CD4-positive, alpha-beta T cell (primary cell): ENCODE data around the gene ZNF792. TPM values are rescaled to one million over a fixed set of nuclear protein-coding genes. Genes with fewer than 3 reads are reported as not detected.
A peak's percentile ranks its signal among the peaks of the same experiment; 100 is the strongest.

ENCODE experiments used
- ATAC-seq: fragments of 200-7000 bp; cut with Tn5 transposase; one replicate; pipeline ENCODE4 v1.10.0; 2022; ENCODE audit warnings: mild to moderate bottlenecking; ENCODE audit not compliant: poor library complexity
- CTCF ChIA-PET: fragments of 350-600 bp; sonication (Branson Sonifier 250); formaldehyde crosslinking; loops from one replicate; lab custom pipeline; 2021; ENCODE audit warnings: antibody characterized with exemption, inconsistent platforms; lab: Charles Lee
- POLR2A ChIA-PET: fragments of 350-600 bp; sonication (Branson Sonifier 250); formaldehyde crosslinking; loops from one replicate; lab custom pipeline; 2021; ENCODE audit warnings: antibody characterized with exemption, inconsistent platforms; lab: Charles Lee
- DNase-seq, 14 experiments: peaks; one replicate each; pipeline ENCODE4 v3.0.0-alpha.2; 2013 to 2020; ENCODE audit warnings: mixed read lengths in 2 of 14
- H3K27ac ChIP-seq, 2 donors: one replicate each; pipeline versions ENCODE4 v1.5.1 to v1.7.0; 2013; ENCODE audit warnings: low read length in 2 of 2, low read depth in 1 of 2, mild to moderate bottlenecking in 1 of 2
- H3K27me3 ChIP-seq, 2 experiments: 1 replicate in 1 of 2; 2 replicates in 1 of 2; pipeline versions ENCODE4 v1.6.1 to v1.7.0; 2013; ENCODE audit warnings: low read length in 2 of 2, control low read depth in 1 of 2, mild to moderate bottlenecking in 1 of 2, moderate library complexity in 1 of 2; ENCODE audit not compliant: insufficient read depth in 2 of 2, control insufficient read depth in 1 of 2
- H3K36me3 ChIP-seq: one replicate; pipeline ENCODE4 v1.6.1; 2013; ENCODE audit warnings: low read length, control low read depth; ENCODE audit not compliant: insufficient read depth
- H3K4me1 ChIP-seq: one replicate; pipeline ENCODE4 v1.6.1; 2013; ENCODE audit warnings: low read length, control low read depth; ENCODE audit not compliant: insufficient read depth
- H3K4me3 ChIP-seq: one replicate; pipeline ENCODE4 v1.5.1; 2013; ENCODE audit warnings: mild to moderate bottlenecking, low read length, moderate library complexity
- H3K9me3 ChIP-seq, 2 experiments: 1 replicate in 1 of 2; 2 replicates in 1 of 2; pipeline versions ENCODE4 v1.6.1 to v1.7.0; 2013; ENCODE audit warnings: low read length in 2 of 2, mild to moderate bottlenecking in 2 of 2, control low read depth in 1 of 2, moderate library complexity in 1 of 2; ENCODE audit not compliant: control insufficient read depth in 1 of 2, insufficient read depth in 1 of 2
- H3K27ac Mint-ChIP-seq: one replicate; pipeline ENCODE4 v1.8.0; 2020; ENCODE audit warnings: mixed read lengths
- H3K27me3 Mint-ChIP-seq: one replicate; pipeline ENCODE4 v1.8.0; 2021; ENCODE audit warnings: mixed read lengths
- H3K36me3 Mint-ChIP-seq: one replicate; pipeline ENCODE4 v1.8.0; 2021; ENCODE audit warnings: low read depth, mixed read lengths
- H3K4me1 Mint-ChIP-seq: one replicate; pipeline ENCODE4 v1.8.0; 2021; ENCODE audit warnings: low read depth, mixed read lengths
- H3K4me3 Mint-ChIP-seq: one replicate; pipeline ENCODE4 v1.8.0; 2020; ENCODE audit warnings: mild to moderate bottlenecking, mixed read lengths
- H3K9me3 Mint-ChIP-seq: one replicate; pipeline ENCODE4 v1.8.0; 2020; ENCODE audit warnings: mixed read lengths
- CTCF ChIP-seq: fragments of 200-600 bp; IDR thresholded peaks from one replicate; pipeline ENCODE4 v1.8.0; 2022; ENCODE audit warnings: antibody characterized with exemption, mild to moderate bottlenecking
- intact Hi-C, 2 experiments: fragments of 100-400 bp; cut with DNase I in 1 of 2; cut with micrococcal nuclease in 1 of 2; formaldehyde crosslinking; loops; one replicate each; pipeline versions ENCODE4 v1.15.1 to v1.9.0; 2023 to 2025; cut with DNase I, micrococcal nuclease
- total RNA-seq, 174 experiments: library from RNA in 2 of 174; stranded (reverse) in 2 of 174; gene quantifications; one replicate each; pipeline ENCODE4 v1.2.3 and lab custom pipeline; 2021 to 2026

ZNF792 gene
- total RNA-seq, 2 experiments from 2014 or later: 6.8 to 8.9 TPM

- H3K9me3 Mint-ChIP-seq: peaks cover 23% of the 10 kb centered on the region
- H3K27ac Mint-ChIP-seq: peak overlapping the region; percentile 89
- peaks cover 36% of the 10 kb centered on the region for H3K4me1 ChIP-seq
- peaks cover 81% of the 10 kb centered on the region for H3K36me3 Mint-ChIP-seq
- H3K4me3 Mint-ChIP-seq: peak overlapping the region; percentile 96
- no peak for ATAC-seq
- H3K36me3 ChIP-seq: peaks cover 43% of the 10 kb centered on the region
- POLR2A ChIA-PET: interaction anchor here (1.1 to 3.7 kb wide), 10 partner anchors 10 to 285 kb away, joined by 3 to 46 read pairs (median 5); partner anchors contain the start of genes GRAMD1A, SCGB2B2, ZNF30 and ZNF302
- CTCF ChIA-PET: interaction anchor here (1.1 to 1.4 kb wide), 2 partner anchors 10 to 22 kb away, joined by 3 read pairs; no protein-coding TSS in a partner anchor
- H3K27me3 Mint-ChIP-seq: no peaks in the 10 kb centered on the region
- intact Hi-C loops: loop anchor here in 1 of 2 experiments (2.0 to 5.0 kb wide), 2 partner anchors 16 to 191 kb away; partner anchors contain the start of gene ZNF599
- no peaks in the 10 kb centered on the region for H3K27me3 ChIP-seq
- TF ChIP-seq CTCF: no peak
- peaks cover 54 to 64% of the 10 kb centered on the region in 2 experiments for H3K9me3 ChIP-seq
- peak in 2 of 14 experiments; percentile 8 to 22 for DNase-seq
- peak overlapping the region; percentile 46 to 57 for H3K27ac ChIP-seq
- peaks cover 29% of the 10 kb centered on the region for H3K4me1 Mint-ChIP-seq
- peak overlapping the region; percentile 93 for H3K4me3 ChIP-seq
Observed at GRCh38 chr19:34962687-34963572, 1.1 kb downstream of the ZNF792 start.

- POLR2A ChIA-PET: interaction anchor here (1.1 to 3.7 kb wide), 5 partner anchors 13 to 284 kb away, joined by 4 to 46 read pairs (median 5); partner anchors contain the start of genes SCGB2B2, ZNF30 and ZNF302
Observed at GRCh38 chr19:34961775-34962686, 2.0 kb downstream of the ZNF792 start.

More at GRCh38 chr19:34961775-34962686, 2.0 kb downstream of the ZNF792 start:
- Mint-ChIP-seq H3K36me3 (peaks cover 89% of the 10 kb centered on the region), H3K27me3 (no peaks in the 10 kb centered on the region), H3K27ac (peak overlapping the region; percentile 89), H3K9me3 (peaks cover 23% of the 10 kb centered on the region), H3K4me1 (peaks cover 29% of the 10 kb centered on the region), H3K4me3 (peak overlapping the region; percentile 96)
- TF ChIP-seq CTCF: no peak
- Histone ChIP-seq H3K4me1 (peaks cover 36% of the 10 kb centered on the region), H3K36me3 (peaks cover 51% of the 10 kb centered on the region), H3K27me3 (no peaks in the 10 kb centered on the region), H3K27ac (peak overlapping the region; percentile 46 to 57), H3K4me3 (peak overlapping the region; percentile 93), H3K9me3 (peaks cover 57 to 68% of the 10 kb centered on the region in 2 experiments)
- CTCF ChIA-PET: interaction anchor here (1.4 kb wide), 1 partner anchor 23 kb away, joined by 3 read pairs; no protein-coding TSS in a partner anchor
- intact Hi-C loops: loop anchor here in 1 of 2 experiments (2.0 to 5.0 kb wide), 2 partner anchors 15 to 190 kb away; partner anchors contain the start of gene ZNF599
- ATAC-seq (peak; percentile 48), DNase-seq (peak in 5 of 14 experiments; percentile 14 to 76 (median 48))
